Loucy (cell line): ENCODE data around the gene DBT.

ENCODE experiments used
- H2AFZ ChIP-seq: fragments of 200-600 bp; sonication (generic); 2 replicates; pipeline ENCODE4 v1.6.0; 2016; ENCODE audit warnings: antibody characterized with exemption, mild to moderate bottlenecking, low read length, moderate library complexity
- H3F3A ChIP-seq: fragments of 200-600 bp; 2 replicates; pipeline ENCODE4 v1.6.0; 2016; ENCODE audit warnings: antibody characterized with exemption, low read depth, mild to moderate bottlenecking
- H3K27me3 ChIP-seq: fragments of 200-600 bp; sonication (generic); 2 replicates; pipeline ENCODE4 v1.6.1; 2014; ENCODE audit warnings: low read length, mild to moderate bottlenecking; ENCODE audit not compliant: insufficient read depth, poor library complexity, severe bottlenecking
- H3K36me3 ChIP-seq: fragments of 200-600 bp; sonication (generic); 2 replicates; pipeline ENCODE4 v1.6.1; 2016; ENCODE audit warnings: low read length; ENCODE audit not compliant: insufficient read depth
- H3K4me1 ChIP-seq: fragments of 200-600 bp; sonication (generic); 2 replicates; pipeline ENCODE4 v1.5.1; 2014; ENCODE audit warnings: low read length, mild to moderate bottlenecking; ENCODE audit not compliant: insufficient read depth, poor library complexity, severe bottlenecking
- H3K4me2 ChIP-seq: fragments of 200-600 bp; sonication (generic); 2 replicates; pipeline ENCODE4 v1.6.0; 2014; ENCODE audit warnings: antibody characterized with exemption, low read length, low read depth, mild to moderate bottlenecking; ENCODE audit not compliant: poor library complexity, severe bottlenecking
- H3K4me3 ChIP-seq: fragments of 200-600 bp; sonication (generic); 2 replicates; pipeline ENCODE4 v1.5.1; 2014; ENCODE audit warnings: low read length, mild to moderate bottlenecking, mixed read lengths; ENCODE audit not compliant: poor library complexity, severe bottlenecking
- H3K79me2 ChIP-seq: fragments of 200-600 bp; sonication (generic); 2 replicates; pipeline ENCODE4 v1.6.1; 2014; ENCODE audit warnings: low read length; ENCODE audit not compliant: insufficient read depth
- H3K9ac ChIP-seq: fragments of 200-600 bp; sonication (generic); 2 replicates; pipeline ENCODE4 v1.6.0; 2014; ENCODE audit warnings: mild to moderate bottlenecking, low read depth, low read length, moderate library complexity; ENCODE audit not compliant: poor library complexity, severe bottlenecking
- H3K9me2 ChIP-seq: fragments of 200-600 bp; sonication (generic); replicated peaks from 2 replicates; pipeline ENCODE4 v1.6.1; 2016; ENCODE audit warnings: low read depth, low read length, mixed read lengths
- H3K9me3 ChIP-seq: fragments of 200-600 bp; sonication (generic); 2 replicates; pipeline ENCODE4 v1.6.1; 2014; ENCODE audit warnings: mild to moderate bottlenecking, antibody characterized with exemption, low read length, low read depth; ENCODE audit not compliant: insufficient read depth
- H4K20me1 ChIP-seq: fragments of 200-600 bp; sonication (generic); 2 replicates; pipeline ENCODE4 v1.6.0; 2014; ENCODE audit warnings: antibody characterized with exemption, low read length, mild to moderate bottlenecking; ENCODE audit not compliant: insufficient read depth, poor library complexity, severe bottlenecking
- CTCF ChIP-seq: fragments of 200-600 bp; sonication (generic); conservative IDR thresholded peaks from 2 replicates; pipeline ENCODE4 v1.5.1; 2014; ENCODE audit warnings: mild to moderate bottlenecking, antibody characterized with exemption, low read length
- EZH2phosphoT487 ChIP-seq: fragments of 200-600 bp; IDR thresholded peaks from 2 replicates; pipeline ENCODE4 v1.6.1; 2018; ENCODE audit warnings: antibody characterized with exemption, mild to moderate bottlenecking, moderate library complexity, borderline replicate concordance

Gene DBT

GRCh38 chr1:100277866-100278265, 28.2 kb upstream of the DBT start:
- H3K36me3 ChIP-seq, result peaks cover 83% of the 10 kb centered on the region

GRCh38 chr1:100268202-100268601, 18.6 kb upstream of the DBT start:
- Histone ChIP-seq H3K79me2 (peaks cover 72% of the 10 kb centered on the region), H4K20me1 (peaks cover 43% of the 10 kb centered on the region), H3K36me3 (peaks cover 17% of the 10 kb centered on the region; the same call in 1 of the 2 replicates), H3K4me1 (peaks cover 43% of the 10 kb centered on the region), H3K27me3 (no peaks in the 10 kb centered on the region), H3K9ac (peak overlapping the region; percentile 99), H2AFZ (no peak overlapping the region), H3F3A (no peaks in the 10 kb centered on the region), H3K9me3 (no peaks in the 10 kb centered on the region), H3K4me2 (peak overlapping the region; percentile 94), H3K9me2 (no peaks in the 10 kb centered on the region), H3K4me3 (peak overlapping the region; percentile 85)
- TF ChIP-seq CTCF (no peak), EZH2phosphoT487 (no peak)

More at GRCh38 chr1:100277866-100278265, 28.2 kb upstream of the DBT start:
- Histone ChIP-seq H3K9me3 (no peaks in the 10 kb centered on the region), H3K4me3 (no peak overlapping the region), H3K79me2 (peaks cover 12% of the 10 kb centered on the region; the same call in 1 of the 2 replicates), H3K4me1 (peaks cover 7% of the 10 kb centered on the region), H3F3A (no peaks in the 10 kb centered on the region), H4K20me1 (peaks cover 7% of the 10 kb centered on the region), H2AFZ (no peak overlapping the region), H3K27me3 (no peaks in the 10 kb centered on the region), H3K9ac (no peak overlapping the region), H3K4me2 (no peak overlapping the region), H3K9me2 (no peaks in the 10 kb centered on the region)
- no peak for TF ChIP-seq CTCF
- TF ChIP-seq EZH2phosphoT487, result no peak

- H3K36me3 ChIP-seq, result peaks cover 14% of the 10 kb centered on the region; the same call in 1 of the 2 replicates
- no peak for TF ChIP-seq EZH2phosphoT487
- peak; percentile 26 for TF ChIP-seq CTCF
These were observed 17.6 kb upstream of the DBT start for GRCh38 chr1:100267284-100267683.

More at GRCh38 chr1:100267284-100267683, 17.6 kb upstream of the DBT start:
- peaks cover 39% of the 10 kb centered on the region for H3K4me1 ChIP-seq
- H4K20me1 ChIP-seq, result peaks cover 40% of the 10 kb centered on the region
- no peaks in the 10 kb centered on the region for H3K9me3 ChIP-seq
- no peaks in the 10 kb centered on the region for H3F3A ChIP-seq
- no peaks in the 10 kb centered on the region for H3K9me2 ChIP-seq
- peak overlapping the region; percentile 94 for H3K4me2 ChIP-seq
- H2AFZ ChIP-seq, result no peak overlapping the region
- H3K9ac ChIP-seq, result peak overlapping the region; percentile 99
- peak overlapping the region; percentile 85 for H3K4me3 ChIP-seq
- H3K79me2 ChIP-seq, result peaks cover 66% of the 10 kb centered on the region
- H3K27me3 ChIP-seq, result no peaks in the 10 kb centered on the region
